Endothelial cell of umbilical vein (primary cell): ENCODE results near the gene FST. TPM values are rescaled to one million over a fixed set of nuclear protein-coding genes. Genes with fewer than 3 reads are reported as not detected.

Source experiments
- BruUV-seq: library from RNA; stranded (reverse); fragments of 400-500 nt; replicated peaks from 2 replicates; lab custom pipeline; 2021; lab: Mats Ljungman, UMichigan
- CTCF ChIA-PET: fragments of 300-600, 350-600 bp; sonication (Branson Sonifier 250); formaldehyde crosslinking; loops from one replicate; lab custom pipeline; 2021; ENCODE audit warnings: antibody characterized with exemption, inconsistent platforms; lab: Charles Lee
- POLR2A ChIA-PET: fragments of 300-600, 350-600 bp; sonication (Branson Sonifier 250); formaldehyde crosslinking; loops from one replicate; lab custom pipeline; 2021; ENCODE audit warnings: antibody characterized with exemption, inconsistent platforms; lab: Charles Lee
- DNase-seq: peaks from one replicate; pipeline ENCODE4 v3.0.0-alpha.2; 2011; ENCODE audit warnings: low read depth, low spot score
- FAIRE-seq: peaks from 2 replicates; lab custom pipeline; 2011; peaks lifted over from hg19 to GRCh38; lab: Jason Lieb, UNC
- H2AFZ ChIP-seq: 2 replicates; pipeline ENCODE4 v1.6.0; 2012; ENCODE audit warnings: low read depth, low read length, control low read depth, inconsistent platforms
- H3K27ac ChIP-seq: 2 replicates; pipeline ENCODE4 v1.5.1; 2011; ENCODE audit warnings: low read depth, mild to moderate bottlenecking, control low read depth, low read length, moderate library complexity; ENCODE audit not compliant: insufficient read depth
- H3K27me3 ChIP-seq, 2 experiments: 2 replicates each; pipeline versions ENCODE4 v1.6.0 to v1.6.1; 2011; ENCODE audit warnings: low read length in 2 of 2, mixed read lengths in 1 of 2; ENCODE audit not compliant: control insufficient read depth in 2 of 2, insufficient read depth in 2 of 2
- H3K36me3 ChIP-seq, 2 experiments: 2 replicates in 1 of 2; 3 replicates in 1 of 2; pipeline ENCODE4 v1.5.1; 2011; ENCODE audit warnings: low read length in 2 of 2, mild to moderate bottlenecking in 1 of 2, moderate library complexity in 1 of 2; ENCODE audit not compliant: control insufficient read depth in 2 of 2, insufficient read depth in 2 of 2; ENCODE audit errors: extremely low read depth in 1 of 2
- H3K4me1 ChIP-seq: 3 replicates; pipeline ENCODE4 v1.5.1; 2011; ENCODE audit warnings: mild to moderate bottlenecking, low read length; ENCODE audit not compliant: control insufficient read depth, insufficient read depth; ENCODE audit errors: extremely low read depth
- H3K4me2 ChIP-seq: 2 replicates; pipeline ENCODE4 v1.6.1; 2011; ENCODE audit warnings: low read length, control low read depth, mixed read lengths; ENCODE audit not compliant: insufficient read depth
- H3K4me3 ChIP-seq, 3 experiments: fragments of 200-600 bp in 1 of 3; sonication (generic), shearing (Covaris generic) in 1 of 3; replicated peaks in 1 of 3; 2 replicates each; pipeline ENCODE4 v1.5.1; 2011 to 2016; ENCODE audit warnings: control low read depth in 3 of 3, low read length in 3 of 3, mild to moderate bottlenecking in 2 of 3, inconsistent platforms in 1 of 3, low read depth in 1 of 3, moderate library complexity in 1 of 3; ENCODE audit not compliant: insufficient read depth in 1 of 3
- H3K79me2 ChIP-seq: 2 replicates; pipeline ENCODE4 v1.6.0; 2012; ENCODE audit warnings: low read length, inconsistent platforms; ENCODE audit not compliant: control insufficient read depth, insufficient read depth
- H3K9ac ChIP-seq: replicated peaks from 2 replicates; pipeline ENCODE3; 2011; ENCODE audit warnings: low read length, control low read depth; ENCODE audit not compliant: insufficient read depth; ENCODE audit errors: extremely low read depth
- H3K9me1 ChIP-seq: replicated peaks from 3 replicates; pipeline ENCODE4 v1.6.0; 2011; ENCODE audit warnings: mild to moderate bottlenecking, low read length; ENCODE audit not compliant: control insufficient read depth, insufficient read depth; ENCODE audit errors: extremely low read depth
- H3K9me3 ChIP-seq: replicated peaks from 2 replicates; pipeline ENCODE4 v1.5.1; 2012; ENCODE audit warnings: low read length, inconsistent platforms; ENCODE audit not compliant: control insufficient read depth, insufficient read depth
- H4K20me1 ChIP-seq: replicated peaks from 2 replicates; pipeline ENCODE3; 2011; ENCODE audit warnings: mild to moderate bottlenecking, low read length; ENCODE audit not compliant: control insufficient read depth, insufficient read depth; ENCODE audit errors: extremely low read depth
- CTCF ChIP-seq, 2 donors: IDR thresholded peaks; 1 replicate in 1 of 2; 2 replicates in 1 of 2; pipeline ENCODE4 v1.5.1; 2011; ENCODE audit warnings: low read length in 2 of 2, mild to moderate bottlenecking in 2 of 2, moderate library complexity in 2 of 2, control low read depth in 1 of 2, inconsistent platforms in 1 of 2, low read depth in 1 of 2; ENCODE audit not compliant: insufficient read depth in 1 of 2; ENCODE audit errors: extremely low read depth in 1 of 2
- EZH2 ChIP-seq: IDR thresholded peaks from 2 replicates; pipeline ENCODE4 v1.6.1; 2012; ENCODE audit warnings: borderline replicate concordance, low read depth, mild to moderate bottlenecking, moderate library complexity, low read length, inconsistent platforms; ENCODE audit not compliant: severe bottlenecking
- FOS ChIP-seq: IDR thresholded peaks from 2 replicates; pipeline ENCODE4 v1.6.1; 2011; ENCODE audit warnings: mild to moderate bottlenecking, low read length, moderate library complexity, borderline replicate concordance; ENCODE audit not compliant: insufficient read depth
- GATA2 ChIP-seq: IDR thresholded peaks from 2 replicates; pipeline ENCODE4 v1.7.0; 2011; ENCODE audit warnings: low read depth, mild to moderate bottlenecking, moderate library complexity, mixed read lengths, low read length; ENCODE audit not compliant: insufficient read length, insufficient read depth
- JUN ChIP-seq: IDR thresholded peaks from 2 replicates; pipeline ENCODE4 v1.6.1; 2011; ENCODE audit warnings: borderline replicate concordance, low read depth; ENCODE audit not compliant: insufficient read length, insufficient read depth
- MAX ChIP-seq: IDR thresholded peaks from 2 replicates; pipeline ENCODE4 v1.6.1; 2011; ENCODE audit not compliant: insufficient read depth, insufficient read length
- MYC ChIP-seq: IDR thresholded peaks from one replicate; pipeline ENCODE4 v1.6.1; 2011; ENCODE audit warnings: mild to moderate bottlenecking, low read depth, low read length
- POLR2A ChIP-seq: IDR thresholded peaks from 2 replicates; pipeline ENCODE4 v1.6.1; 2012; ENCODE audit warnings: low read depth, mild to moderate bottlenecking, control low read depth, low read length
- POLR2AphosphoS5 ChIP-seq: IDR thresholded peaks from 2 replicates; pipeline ENCODE4 v1.6.1; 2012; ENCODE audit warnings: low read depth, mild to moderate bottlenecking, control low read depth, low read length, moderate library complexity; ENCODE audit not compliant: insufficient read depth
- dilution Hi-C: fragments of 300-500 bp; cut with MboI; formaldehyde crosslinking; loops from one replicate; pipeline ENCODE4 v1.15.0; 2019; ENCODE audit warnings: low sequenced_read_pairs; ENCODE audit not compliant: extremely low pct_ligation_motif_present
- intact Hi-C: fragments of 100-400 bp; cut with micrococcal nuclease; formaldehyde crosslinking; loops from one replicate; pipeline ENCODE4 v1.10.0; 2022
- polyA plus RNA-seq, 4 experiments: library from polyadenylated mRNA; depleted of rRNA in 3 of 4; stranded (reverse) in 3 of 4; unstranded in 1 of 4; fragments of >200 nt; gene quantifications; 2 replicates each; pipeline versions ENCODE4 v1.2.1 to v1.2.3, GENCODE V29; 2011 to 2012; ENCODE audit warnings: missing spikeins in 1 of 4
- total RNA-seq: library from RNA; stranded (reverse); gene quantifications from 2 replicates; pipeline ENCODE4 v1.2.3, GENCODE V29; 2021

FST gene
- total and polyA plus RNA-seq, 2 donors (not counting 3 experiments of a cell fraction or from before 2014, with no cell fraction given): 20.8 to 46.0 TPM

DNA sequence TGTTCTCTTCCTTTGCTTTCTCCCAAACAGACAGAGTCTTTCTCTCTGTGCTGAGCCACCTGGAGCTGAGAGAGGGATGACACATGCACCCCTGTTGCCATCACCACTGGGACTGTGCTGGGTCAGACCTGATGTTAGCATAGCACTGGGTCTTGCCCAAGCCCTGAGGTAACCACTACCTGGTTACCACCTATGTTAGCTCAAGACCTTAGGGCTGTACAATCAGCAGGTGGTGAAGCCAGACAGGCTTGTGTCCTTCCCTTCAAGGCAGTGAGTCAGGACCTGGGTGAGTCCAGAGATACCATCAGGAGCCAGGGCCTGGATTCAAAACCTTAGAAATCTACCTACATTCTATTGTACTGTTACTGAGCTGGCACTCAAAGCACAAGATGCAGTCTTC lies 32.1 kb downstream of the FST start:
- no peaks in the 10 kb centered on the region for H4K20me1 ChIP-seq
- intact Hi-C loops: no loop called here

More for the DNA sequence above, 32.1 kb downstream of the FST start:
- Histone ChIP-seq H3K9me3 (no peaks in the 10 kb centered on the region), H3K9me1 (no peaks in the 10 kb centered on the region), H3K9ac (no peak overlapping the region), H3K4me3 (no peak overlapping the region), H3K4me1 (no peaks in the 10 kb centered on the region), H3K36me3 (no peaks in the 10 kb centered on the region), H3K27me3 (no peaks in the 10 kb centered on the region), H3K27ac (no peak overlapping the region), H3K4me2 (no peak overlapping the region), H2AFZ (no peak overlapping the region), H3K79me2 (no peaks in the 10 kb centered on the region)
- ChIA-PET CTCF (no interaction called here), POLR2A (no interaction called here)
- DNase-seq (no peak), FAIRE-seq (no peak)
- BruUV-seq: no TSS peak
- dilution Hi-C loops: no loop called here
- TF ChIP-seq MAX: no peak
- TF ChIP-seq GATA2: no peak
- no peak for TF ChIP-seq POLR2AphosphoS5
- no peak for TF ChIP-seq JUN
- no peak for TF ChIP-seq FOS
- no peak for TF ChIP-seq CTCF (IDR thresholded peaks at IDR 0.05; ENCODE audit: extremely low read depth in 1 of 2, insufficient read depth in 1 of 2, low read depth in 1 of 2, low read length in 2 of 2)
- TF ChIP-seq POLR2A: no peak
- no peak for TF ChIP-seq EZH2
- no peak for TF ChIP-seq MYC
